ENCODE data around the gene MAP3K20.

The MAP3K20 gene

DNA sequence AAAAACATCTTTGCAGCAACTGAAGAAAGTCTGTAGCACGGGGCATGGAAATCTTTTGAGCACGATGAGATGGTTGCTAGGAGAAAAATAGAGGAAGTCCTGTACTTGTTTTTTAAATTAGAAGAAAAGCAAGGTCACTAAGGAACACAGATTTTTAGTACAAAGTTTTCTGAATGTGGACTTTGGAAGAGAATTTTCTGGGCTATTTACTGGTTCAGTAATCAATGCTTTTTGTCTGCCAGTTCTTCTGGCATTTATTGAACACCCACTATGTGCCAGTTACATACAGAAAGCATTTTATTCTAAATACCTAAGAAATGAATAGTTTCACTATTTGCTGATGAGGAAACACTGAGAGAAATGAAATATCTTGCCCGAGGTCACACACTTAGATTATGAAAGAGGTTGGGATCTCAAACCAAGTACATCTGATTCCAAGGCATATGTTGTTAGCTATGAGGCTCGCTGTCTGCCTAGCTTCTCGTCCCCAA, 15.6 kb upstream of the MAP3K20 start:
- Mint-ChIP-seq H3K4me3 (no peak overlapping the region), H3K27ac (no peak overlapping the region), H3K4me1 (ENCODE audit: low read depth) (peaks cover 11% of the 10 kb centered on the region), H3K27me3 (peaks cover 10% of the 10 kb centered on the region), H3K36me3 (ENCODE audit: low read depth) (no peaks in the 10 kb centered on the region), H3K9me3 (no peaks in the 10 kb centered on the region)

DNA sequence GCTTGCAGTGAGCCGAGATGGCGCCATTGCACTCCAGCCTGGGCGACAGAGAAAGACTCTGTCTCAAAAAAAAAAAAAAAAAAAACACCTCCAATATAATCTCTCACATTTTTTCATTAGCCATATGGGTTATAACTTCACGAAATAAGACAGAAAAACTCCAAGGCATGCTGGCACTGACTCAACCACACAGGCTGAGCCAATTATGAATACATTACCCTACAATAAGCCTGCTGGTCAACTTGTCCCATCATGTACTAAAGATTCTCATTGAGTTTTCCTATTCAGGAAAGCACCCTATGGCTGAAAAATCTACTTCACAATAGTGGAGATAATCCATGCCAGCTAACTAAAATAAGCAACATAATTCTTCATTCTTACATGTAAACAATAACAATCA, 12.8 kb upstream of the MAP3K20 start:
- H3K9me3 Mint-ChIP-seq: no peaks in the 10 kb centered on the region
- H3K4me1 Mint-ChIP-seq (ENCODE audit: low read depth): peaks cover 11% of the 10 kb centered on the region
- no peak overlapping the region for H3K4me3 Mint-ChIP-seq
- H3K27me3 Mint-ChIP-seq: peaks cover 21% of the 10 kb centered on the region
- no peak overlapping the region for H3K27ac Mint-ChIP-seq
- H3K36me3 Mint-ChIP-seq (ENCODE audit: low read depth): no peaks in the 10 kb centered on the region

DNA sequence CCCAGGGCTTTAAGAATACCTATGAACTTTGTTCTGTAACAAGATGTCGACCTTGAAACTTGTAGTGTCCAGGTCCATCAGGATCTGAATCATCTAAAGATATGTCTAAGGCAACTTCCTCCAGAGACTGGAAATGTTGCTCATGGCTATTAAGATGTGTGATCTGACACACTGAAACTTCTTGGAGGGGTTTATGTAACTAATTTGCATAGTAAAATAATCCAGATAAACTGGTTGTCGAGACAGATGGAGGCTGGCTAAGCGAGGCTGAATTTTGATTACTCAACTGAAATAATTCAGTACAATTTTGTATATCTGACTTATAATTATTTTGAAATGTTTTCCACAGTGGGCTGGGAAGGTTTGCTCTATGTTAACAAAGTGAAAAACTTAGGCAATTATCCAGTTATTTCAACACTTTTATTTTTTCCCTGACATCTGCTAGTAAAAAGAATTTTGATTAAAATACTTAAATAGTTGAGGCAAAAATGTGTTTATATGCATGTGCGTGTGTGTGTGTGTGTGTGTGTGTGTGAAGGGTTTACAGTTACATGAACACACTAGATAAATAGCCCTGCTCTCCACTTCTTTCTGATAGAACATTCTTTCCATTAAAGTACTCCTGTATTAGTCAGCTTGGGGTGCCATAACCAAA, 11.4 kb upstream of the MAP3K20 start:
- no peaks in the 10 kb centered on the region for H3K36me3 Mint-ChIP-seq (ENCODE audit: low read depth)
- no peak overlapping the region for H3K4me3 Mint-ChIP-seq
- peaks cover 25% of the 10 kb centered on the region for H3K27me3 Mint-ChIP-seq
- no peak overlapping the region for H3K27ac Mint-ChIP-seq
- no peaks in the 10 kb centered on the region for H3K9me3 Mint-ChIP-seq
- peaks cover 10% of the 10 kb centered on the region for H3K4me1 Mint-ChIP-seq (ENCODE audit: low read depth)

DNA sequence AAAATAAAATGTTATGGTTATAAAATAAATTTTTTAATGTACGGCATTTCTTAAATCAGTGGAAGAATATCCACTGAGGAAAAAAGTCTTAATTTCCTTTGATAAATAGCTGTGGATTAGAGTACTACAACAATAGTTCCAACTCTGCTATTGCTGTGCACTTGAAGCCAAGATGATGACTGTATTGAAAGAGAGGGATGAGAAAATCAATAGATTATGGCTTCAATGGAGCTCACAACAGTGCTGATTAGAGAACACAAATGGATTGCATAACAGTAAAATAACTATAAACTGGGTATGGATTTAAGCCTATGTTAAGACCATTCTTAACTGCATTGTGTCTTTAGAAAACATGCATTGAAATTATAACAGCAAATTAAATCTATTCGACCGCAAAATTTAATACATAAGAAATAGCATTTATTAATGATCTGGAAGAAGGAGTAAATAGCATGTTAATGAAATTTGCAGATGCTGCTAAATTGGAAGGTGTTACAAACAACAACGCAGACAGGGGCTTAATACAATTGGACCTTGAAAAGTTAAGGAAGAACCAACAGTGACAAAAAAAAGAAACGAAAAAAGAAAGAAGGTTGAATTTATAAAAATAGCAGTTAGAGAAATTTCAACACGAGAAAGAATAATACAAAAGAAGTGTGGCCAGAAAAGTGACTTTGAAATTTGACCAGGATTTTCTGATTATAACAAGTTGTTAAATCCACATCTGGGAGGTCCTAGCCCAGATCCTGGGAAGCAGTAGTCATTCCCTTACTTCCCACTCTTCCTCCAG, 8.6 kb upstream of the MAP3K20 start:
- H3K27ac Mint-ChIP-seq: no peak overlapping the region
- no peaks in the 10 kb centered on the region for H3K9me3 Mint-ChIP-seq
- no peaks in the 10 kb centered on the region for H3K4me1 Mint-ChIP-seq (ENCODE audit: low read depth)
- H3K27me3 Mint-ChIP-seq: peaks cover 45% of the 10 kb centered on the region
- no peak overlapping the region for H3K4me3 Mint-ChIP-seq
- H3K36me3 Mint-ChIP-seq (ENCODE audit: low read depth): no peaks in the 10 kb centered on the region

DNA sequence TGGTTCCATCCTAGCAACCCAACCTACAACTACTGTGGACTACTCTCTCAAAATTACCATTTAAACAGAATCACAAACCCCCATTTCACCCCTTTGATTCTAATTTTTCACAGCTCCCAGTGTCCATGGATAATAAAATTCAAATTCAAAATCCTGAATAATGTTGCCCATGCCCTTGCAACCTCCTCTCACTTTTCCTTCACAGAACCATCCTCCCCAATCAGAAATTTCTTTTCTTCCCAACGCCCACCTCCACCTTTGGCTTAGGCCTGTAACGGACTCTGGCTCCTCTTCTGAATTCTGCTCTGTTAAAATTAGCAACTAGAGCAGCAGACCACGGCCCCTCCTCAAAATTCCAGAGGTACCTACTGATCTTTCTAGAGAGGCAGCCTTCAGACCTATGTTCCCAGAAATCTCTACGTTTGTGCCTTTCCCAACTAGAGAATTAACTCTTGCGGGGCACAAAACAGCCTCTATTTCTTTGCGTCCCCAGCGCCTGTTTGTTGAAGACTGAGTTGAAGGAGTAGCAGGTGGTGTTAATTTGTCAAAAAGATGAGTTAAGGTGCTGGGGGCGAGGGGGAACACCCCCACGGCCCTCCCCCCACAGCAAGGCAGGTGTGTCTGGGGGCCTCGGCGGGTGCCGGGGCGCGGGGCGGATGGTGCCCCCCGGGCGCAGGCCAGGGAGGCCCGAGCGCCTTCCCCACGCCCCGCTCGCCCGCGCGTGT, 428 bp upstream of the MAP3K20 start:
- Mint-ChIP-seq H3K9me3 (no peaks in the 10 kb centered on the region), H3K4me1 (ENCODE audit: low read depth) (peaks cover 10% of the 10 kb centered on the region), H3K27ac (no peak overlapping the region)

DNA sequence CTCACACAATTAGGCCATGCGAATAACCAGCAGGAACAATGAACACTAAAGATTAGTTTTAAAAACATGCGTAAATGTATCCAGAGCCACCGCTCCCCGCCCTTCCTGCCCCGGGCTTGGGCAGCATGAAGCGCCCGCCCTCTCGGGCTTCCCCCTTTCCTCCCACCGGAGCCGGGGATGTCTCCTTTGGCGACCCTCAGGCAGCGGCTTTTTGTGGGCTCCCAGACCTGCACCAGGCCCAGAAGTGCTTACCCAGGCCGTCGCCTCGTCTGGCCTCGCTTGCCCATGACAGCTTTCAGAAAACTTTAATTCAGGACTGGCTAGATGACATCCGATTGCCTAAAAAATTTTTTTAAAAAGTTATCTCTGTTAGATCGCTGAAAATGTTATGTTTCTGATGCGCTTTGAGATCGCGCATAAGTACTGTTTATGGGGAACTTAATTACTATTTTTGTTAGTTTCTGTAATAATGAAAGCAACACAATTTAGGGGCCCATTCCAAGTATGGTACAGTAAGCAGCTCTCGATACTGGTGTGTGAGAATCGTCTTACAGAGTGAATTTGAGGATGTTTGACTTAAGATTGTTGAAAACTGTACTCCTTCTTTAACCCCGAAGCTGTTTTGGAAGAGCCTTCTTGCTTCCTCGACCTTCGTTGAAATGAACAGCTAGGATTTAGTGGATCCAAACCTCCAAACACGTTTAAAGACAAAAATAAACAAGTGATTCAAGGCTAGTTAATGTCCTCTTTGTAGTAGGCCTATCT, 1.1 kb downstream of the MAP3K20 start:
- Mint-ChIP-seq H3K4me3 (peak overlapping the region; percentile 84), H3K36me3 (ENCODE audit: low read depth) (no peaks in the 10 kb centered on the region), H3K27me3 (peaks cover 54% of the 10 kb centered on the region), H3K27ac (peak overlapping the region; percentile 87), H3K9me3 (no peaks in the 10 kb centered on the region), H3K4me1 (ENCODE audit: low read depth) (peaks cover 10% of the 10 kb centered on the region)

More for the DNA sequence above, 428 bp upstream of the MAP3K20 start:
- H3K27me3 Mint-ChIP-seq: peaks cover 59% of the 10 kb centered on the region
- H3K36me3 Mint-ChIP-seq (ENCODE audit: low read depth): no peaks in the 10 kb centered on the region
- H3K4me3 Mint-ChIP-seq: peak overlapping the region; percentile 74

DNA sequence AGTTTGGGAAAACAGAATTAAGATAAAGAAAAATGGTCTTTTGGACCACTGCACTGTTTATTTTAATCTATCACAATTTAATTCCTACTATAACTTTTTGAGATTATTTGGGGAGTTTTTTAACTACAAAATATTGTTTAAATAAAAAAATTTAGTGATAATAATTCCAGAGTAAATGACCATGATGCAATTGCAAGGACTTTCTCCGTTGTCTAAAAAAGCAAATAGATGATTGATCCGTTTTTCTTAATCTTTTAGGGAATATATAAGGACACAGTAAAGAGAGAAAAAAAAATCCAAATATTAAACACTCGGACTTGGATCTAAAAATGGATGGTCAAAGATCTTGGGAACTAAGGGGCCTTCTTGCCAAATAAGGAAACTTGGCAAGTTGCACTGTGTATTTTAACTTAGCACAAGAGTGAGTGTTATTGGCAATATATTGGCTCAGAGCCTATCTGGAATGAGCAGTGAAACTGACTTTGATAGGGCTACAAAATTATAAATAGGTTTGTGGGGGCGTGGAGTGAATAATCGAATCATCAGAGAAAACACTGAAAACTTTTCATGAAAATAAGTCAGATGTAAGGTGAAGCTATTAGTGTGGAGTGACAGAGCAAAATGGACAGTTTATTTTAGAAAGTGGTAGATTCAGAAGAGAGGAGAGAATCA, 2.0 kb downstream of the MAP3K20 start:
- Mint-ChIP-seq H3K27me3 (peaks cover 51% of the 10 kb centered on the region), H3K4me1 (ENCODE audit: low read depth) (peaks cover 10% of the 10 kb centered on the region), H3K9me3 (no peaks in the 10 kb centered on the region), H3K4me3 (peak overlapping the region; percentile 84), H3K27ac (no peak overlapping the region), H3K36me3 (ENCODE audit: low read depth) (no peaks in the 10 kb centered on the region)

DNA sequence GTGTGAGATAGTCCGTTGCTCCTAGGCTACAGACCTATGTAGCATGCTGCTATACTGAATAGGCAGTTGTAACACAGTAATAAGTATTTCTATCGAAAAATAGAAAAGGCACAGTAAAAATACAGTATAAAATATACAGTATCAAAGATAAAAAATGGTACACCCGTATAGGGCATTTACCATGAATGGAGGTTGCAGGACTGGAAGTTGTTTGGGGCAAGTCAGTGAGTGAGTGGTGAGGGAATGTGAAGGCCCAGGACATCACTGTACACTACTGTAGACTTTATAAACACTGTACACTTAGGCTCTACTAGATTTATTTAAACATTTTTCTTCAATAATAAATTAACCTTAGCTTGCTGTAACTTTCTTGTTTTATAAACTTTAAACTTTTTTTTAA, 3.5 kb downstream of the MAP3K20 start:
- Mint-ChIP-seq H3K27ac (no peak overlapping the region), H3K4me1 (ENCODE audit: low read depth) (peaks cover 10% of the 10 kb centered on the region), H3K27me3 (peaks cover 43% of the 10 kb centered on the region)

DNA sequence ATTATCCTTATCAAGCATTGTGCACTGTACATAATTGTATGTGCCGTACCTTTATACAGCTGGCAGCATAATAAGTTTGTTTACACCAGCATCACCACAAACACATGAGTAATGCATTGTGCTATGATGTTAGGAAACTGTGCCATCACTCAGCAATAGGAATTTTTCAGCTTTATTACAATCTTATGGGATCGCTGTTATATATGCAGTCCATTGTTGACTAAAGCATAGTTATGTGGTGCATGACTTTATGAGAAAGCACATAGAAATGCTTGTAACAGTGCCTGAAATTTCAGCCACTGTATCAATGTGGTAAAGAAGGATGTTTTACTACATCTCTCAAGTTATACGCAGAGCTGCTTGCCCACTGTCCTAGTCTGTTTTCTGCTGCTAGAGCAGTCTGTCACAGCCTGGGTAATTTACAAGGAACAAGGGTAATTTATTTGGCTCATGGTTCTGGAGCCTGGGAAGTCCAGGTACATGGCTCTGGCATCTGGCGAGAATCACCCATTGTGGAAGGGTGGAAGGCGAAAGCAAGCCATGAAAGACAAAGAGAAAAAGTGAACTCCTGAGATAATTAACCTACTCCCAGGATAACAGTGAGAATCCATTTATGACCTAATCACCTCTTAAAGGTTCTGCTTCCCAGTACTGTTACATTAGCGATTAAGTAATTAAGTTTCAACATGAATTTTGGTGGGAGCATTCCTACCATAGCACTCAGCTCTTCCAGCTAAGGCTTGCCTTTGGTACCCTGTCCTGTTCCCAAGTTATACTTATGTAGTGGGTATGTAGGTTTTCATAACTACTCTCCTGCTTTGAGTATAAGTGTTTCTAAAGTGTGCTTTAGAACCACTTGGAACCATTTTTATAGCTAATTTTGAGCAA, 4.6 kb downstream of the MAP3K20 start:
- Mint-ChIP-seq H3K36me3 (ENCODE audit: low read depth) (no peaks in the 10 kb centered on the region), H3K4me1 (ENCODE audit: low read depth) (peaks cover 10% of the 10 kb centered on the region), H3K9me3 (no peaks in the 10 kb centered on the region), H3K27me3 (peaks cover 39% of the 10 kb centered on the region), H3K27ac (no peak overlapping the region), H3K4me3 (no peak overlapping the region)

More for the DNA sequence above, 3.5 kb downstream of the MAP3K20 start:
- H3K36me3 Mint-ChIP-seq (ENCODE audit: low read depth): no peaks in the 10 kb centered on the region
- no peaks in the 10 kb centered on the region for H3K9me3 Mint-ChIP-seq
- no peak overlapping the region for H3K4me3 Mint-ChIP-seq

DNA sequence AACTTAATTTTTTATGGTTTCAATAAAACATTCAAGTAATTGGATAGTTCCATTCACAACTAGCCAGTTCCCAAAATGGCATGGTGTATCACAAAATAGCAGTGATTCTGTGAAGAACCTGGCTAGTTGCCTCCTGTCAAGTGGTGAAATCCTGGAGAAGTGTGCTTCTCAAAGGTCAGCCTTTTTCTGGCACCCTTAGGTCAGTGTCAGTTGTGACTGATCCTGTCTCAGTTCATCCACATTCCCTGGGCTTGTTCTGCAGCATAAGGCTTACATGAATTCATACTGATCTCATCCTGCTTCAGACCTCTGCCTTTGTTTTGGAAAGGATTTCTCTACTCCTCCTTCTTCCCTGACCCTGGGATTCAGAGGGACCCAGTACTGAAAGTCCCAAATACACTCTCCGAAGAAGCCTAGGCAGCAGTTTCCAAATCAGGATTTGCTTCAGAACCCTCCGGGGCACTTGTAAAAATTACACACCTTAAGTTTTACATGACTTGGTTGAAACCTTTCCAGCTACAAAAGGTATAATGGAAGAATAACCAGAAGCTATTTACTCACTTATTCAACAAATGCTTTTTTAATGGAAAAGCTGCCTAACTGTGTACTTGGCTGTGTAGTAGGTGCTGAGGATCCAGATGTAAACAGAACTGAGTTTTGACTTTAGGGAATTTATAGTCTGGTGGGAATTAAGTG, 11.0 kb downstream of the MAP3K20 start:
- H3K9me3 Mint-ChIP-seq: no peaks in the 10 kb centered on the region
- no peaks in the 10 kb centered on the region for H3K36me3 Mint-ChIP-seq (ENCODE audit: low read depth)
- no peaks in the 10 kb centered on the region for H3K4me1 Mint-ChIP-seq (ENCODE audit: low read depth)
- no peak overlapping the region for H3K27ac Mint-ChIP-seq
- H3K4me3 Mint-ChIP-seq: no peak overlapping the region
- H3K27me3 Mint-ChIP-seq: peaks cover 34% of the 10 kb centered on the region

DNA sequence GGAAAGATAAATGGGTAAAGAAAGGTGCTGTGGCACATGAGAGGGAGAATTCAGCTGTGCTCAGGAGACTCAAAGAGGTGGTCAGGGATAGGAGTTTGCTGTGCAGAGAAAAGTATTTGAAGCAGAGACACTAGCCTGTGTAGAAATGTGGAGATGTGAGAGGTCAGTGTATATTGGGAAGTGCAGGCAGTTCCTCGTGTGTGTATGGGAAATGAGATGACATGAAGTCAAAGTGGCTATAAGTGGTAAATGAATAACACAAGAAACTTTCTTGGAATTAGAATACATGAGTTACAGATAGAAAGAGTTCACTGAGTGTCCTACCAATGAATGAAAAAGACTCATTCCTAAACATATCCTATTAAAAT, 11.6 kb downstream of the MAP3K20 start:
- H3K27ac Mint-ChIP-seq: no peak overlapping the region
- no peak overlapping the region for H3K4me3 Mint-ChIP-seq
- H3K4me1 Mint-ChIP-seq (ENCODE audit: low read depth): no peaks in the 10 kb centered on the region
- H3K27me3 Mint-ChIP-seq: peaks cover 33% of the 10 kb centered on the region
- H3K9me3 Mint-ChIP-seq: no peaks in the 10 kb centered on the region
- peaks cover 4% of the 10 kb centered on the region for H3K36me3 Mint-ChIP-seq (ENCODE audit: low read depth)

DNA sequence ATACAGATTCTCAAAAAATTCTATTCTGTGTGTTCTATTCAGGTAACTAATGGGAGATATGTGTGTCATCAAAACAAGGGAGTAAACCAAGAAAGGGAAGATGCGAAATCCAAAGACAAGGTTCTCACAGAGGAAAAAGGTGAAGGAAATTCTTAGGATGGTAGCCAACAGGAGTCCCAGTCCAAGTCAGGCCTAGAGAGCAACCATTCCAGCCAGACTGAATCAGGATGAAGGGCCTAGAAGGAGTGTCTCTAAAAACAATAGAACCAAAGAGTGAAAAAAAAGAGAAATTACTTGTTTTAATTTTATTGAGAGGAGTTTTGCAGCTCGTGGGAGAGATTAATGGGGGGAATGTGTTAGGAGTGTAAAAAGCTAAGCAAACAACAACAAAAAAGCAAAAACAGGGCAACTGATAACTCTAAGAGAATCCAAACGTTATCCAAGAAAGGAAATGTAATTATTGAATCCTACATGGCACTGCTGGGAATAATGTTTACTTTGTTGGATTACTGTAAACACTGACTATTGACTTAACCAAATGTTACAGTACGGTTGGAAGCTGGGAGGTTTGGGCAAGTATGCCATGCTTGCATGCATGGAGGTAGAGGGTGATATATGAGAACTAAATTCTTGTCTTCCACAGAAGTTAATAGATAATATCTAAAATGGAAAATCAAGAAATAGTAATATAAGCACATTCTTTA, 12.3 kb downstream of the MAP3K20 start:
- Mint-ChIP-seq H3K4me3 (no peak overlapping the region), H3K27ac (no peak overlapping the region), H3K9me3 (no peaks in the 10 kb centered on the region), H3K36me3 (ENCODE audit: low read depth) (peaks cover 7% of the 10 kb centered on the region), H3K27me3 (peaks cover 27% of the 10 kb centered on the region), H3K4me1 (ENCODE audit: low read depth) (no peaks in the 10 kb centered on the region)

Data from stimulated activated naive CD8-positive, alpha-beta T cell treated with anti-CD3 and anti-CD28 coated beads, Interleukin-15, Interleukin-2, amounts not matched to agents 100 ng/mL and 50 ng/mL, for 24 hours (primary cell).